ENCODE measurements around the gene MRTO4. TPM values are rescaled to one million over a fixed set of nuclear protein-coding genes. Genes with fewer than 3 reads are reported as not detected.

The MRTO4 gene
- total and polyA plus RNA-seq, 9 of the 15 experiments (the other 6 are each of a cell fraction or from before 2014, with no cell fraction given) = 62.0 to 173 (median 146) TPM

DNA sequence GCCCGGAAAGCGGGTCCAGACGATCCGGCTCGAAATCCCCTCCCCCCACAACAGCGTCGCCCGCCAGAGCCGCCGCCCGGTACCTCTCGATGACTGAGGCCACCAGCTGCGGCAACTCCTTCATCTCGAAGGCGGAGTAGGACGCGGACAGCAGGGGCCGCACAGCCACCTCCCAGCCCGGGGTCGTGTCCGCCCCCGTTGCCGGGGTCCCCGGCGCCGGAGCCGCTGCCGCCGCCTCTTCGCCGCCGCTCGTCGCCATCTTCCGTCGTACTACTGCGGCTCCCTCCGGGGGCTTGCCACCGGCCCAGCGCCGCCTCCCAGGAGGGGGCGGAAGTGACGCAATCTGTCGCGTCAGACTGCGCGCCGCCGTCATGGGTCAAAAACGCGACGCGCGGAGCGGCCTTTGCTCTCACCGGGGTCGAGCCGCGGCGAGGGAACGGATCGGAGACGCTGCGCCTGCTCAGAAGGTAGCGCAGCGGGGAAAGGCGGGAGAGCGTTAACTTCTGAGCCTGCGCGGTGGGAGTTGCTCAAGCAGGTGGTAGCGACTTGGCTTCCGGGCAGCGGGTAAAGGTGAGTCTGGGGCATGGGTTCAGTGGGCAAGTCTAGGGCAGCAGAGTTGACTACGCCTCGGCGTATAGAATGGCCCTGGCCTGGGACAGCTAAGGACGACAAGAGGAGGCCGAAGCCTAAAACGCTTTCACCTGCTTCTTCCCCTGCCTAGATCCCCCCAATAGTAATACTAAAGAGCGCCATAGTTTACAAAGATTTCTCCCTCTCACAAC lies 41.4 kb upstream of the MRTO4 start, which contains the start of gene UBR4 (continued):
- TF ChIP-seq ZNF146 (CRISPR knock-in tag; IDR thresholded peaks at IDR 0.05; ENCODE audit: unreplicated experiment) (peak; percentile 9), SRSF1 (IDR thresholded peaks at IDR 0.05; ENCODE audit: low read depth, low read length) (0 out of 2 replicates have a peak, but pooled peaks have one; percentile 66), ZNF316 (IDR thresholded peaks at IDR 0.05) (no peak), ZNF224 (CRISPR knock-in tag; IDR thresholded peaks at IDR 0.05) (no peak; the same call in 1 of the 2 replicates), PRMT5 (CRISPR knock-in tag; IDR thresholded peaks at IDR 0.05) (no peak), ESRRA (IDR thresholded peaks at IDR 0.05; ENCODE audit: borderline replicate concordance, low read depth) (peak; percentile 99), RFX7 (CRISPR knock-in tag; IDR thresholded peaks at IDR 0.05) (no peak), JUND (IDR thresholded peaks at IDR 0.05; ENCODE audit: borderline replicate concordance, low read depth, low read length) (peak; percentile 96), JUND (tag; IDR thresholded peaks at IDR 0.05; ENCODE audit: borderline replicate concordance, low read depth, low read length) (peak; percentile 91; the same call in 2 of the 3 replicates), ARID2 (IDR thresholded peaks at IDR 0.05) (no peak; the same call in 1 of the 2 replicates), DDX20 (tag; IDR thresholded peaks at IDR 0.05; ENCODE audit: low read depth) (no peak), IFI16 (CRISPR knock-in tag; IDR thresholded peaks at IDR 0.05) (no peak)
- TF ChIP-seq, protein P1, sequence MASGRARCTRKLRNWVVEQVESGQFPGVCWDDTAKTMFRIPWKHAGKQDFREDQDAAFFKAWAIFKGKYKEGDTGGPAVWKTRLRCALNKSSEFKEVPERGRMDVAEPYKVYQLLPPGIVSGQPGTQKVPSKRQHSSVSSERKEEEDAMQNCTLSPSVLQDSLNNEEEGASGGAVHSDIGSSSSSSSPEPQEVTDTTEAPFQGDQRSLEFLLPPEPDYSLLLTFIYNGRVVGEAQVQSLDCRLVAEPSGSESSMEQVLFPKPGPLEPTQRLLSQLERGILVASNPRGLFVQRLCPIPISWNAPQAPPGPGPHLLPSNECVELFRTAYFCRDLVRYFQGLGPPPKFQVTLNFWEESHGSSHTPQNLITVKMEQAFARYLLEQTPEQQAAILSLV (tag; IDR thresholded peaks at IDR 0.05) = peak; percentile 91
- TF ChIP-seq, protein P2, sequence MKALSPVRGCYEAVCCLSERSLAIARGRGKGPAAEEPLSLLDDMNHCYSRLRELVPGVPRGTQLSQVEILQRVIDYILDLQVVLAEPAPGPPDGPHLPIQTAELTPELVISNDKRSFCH (CRISPR knock-in tag; IDR thresholded peaks at IDR 0.05) = no peak
- TF ChIP-seq, protein P2 (tag; IDR thresholded peaks at IDR 0.05) = peak; percentile 64
- TF ChIP-seq, protein P3, sequence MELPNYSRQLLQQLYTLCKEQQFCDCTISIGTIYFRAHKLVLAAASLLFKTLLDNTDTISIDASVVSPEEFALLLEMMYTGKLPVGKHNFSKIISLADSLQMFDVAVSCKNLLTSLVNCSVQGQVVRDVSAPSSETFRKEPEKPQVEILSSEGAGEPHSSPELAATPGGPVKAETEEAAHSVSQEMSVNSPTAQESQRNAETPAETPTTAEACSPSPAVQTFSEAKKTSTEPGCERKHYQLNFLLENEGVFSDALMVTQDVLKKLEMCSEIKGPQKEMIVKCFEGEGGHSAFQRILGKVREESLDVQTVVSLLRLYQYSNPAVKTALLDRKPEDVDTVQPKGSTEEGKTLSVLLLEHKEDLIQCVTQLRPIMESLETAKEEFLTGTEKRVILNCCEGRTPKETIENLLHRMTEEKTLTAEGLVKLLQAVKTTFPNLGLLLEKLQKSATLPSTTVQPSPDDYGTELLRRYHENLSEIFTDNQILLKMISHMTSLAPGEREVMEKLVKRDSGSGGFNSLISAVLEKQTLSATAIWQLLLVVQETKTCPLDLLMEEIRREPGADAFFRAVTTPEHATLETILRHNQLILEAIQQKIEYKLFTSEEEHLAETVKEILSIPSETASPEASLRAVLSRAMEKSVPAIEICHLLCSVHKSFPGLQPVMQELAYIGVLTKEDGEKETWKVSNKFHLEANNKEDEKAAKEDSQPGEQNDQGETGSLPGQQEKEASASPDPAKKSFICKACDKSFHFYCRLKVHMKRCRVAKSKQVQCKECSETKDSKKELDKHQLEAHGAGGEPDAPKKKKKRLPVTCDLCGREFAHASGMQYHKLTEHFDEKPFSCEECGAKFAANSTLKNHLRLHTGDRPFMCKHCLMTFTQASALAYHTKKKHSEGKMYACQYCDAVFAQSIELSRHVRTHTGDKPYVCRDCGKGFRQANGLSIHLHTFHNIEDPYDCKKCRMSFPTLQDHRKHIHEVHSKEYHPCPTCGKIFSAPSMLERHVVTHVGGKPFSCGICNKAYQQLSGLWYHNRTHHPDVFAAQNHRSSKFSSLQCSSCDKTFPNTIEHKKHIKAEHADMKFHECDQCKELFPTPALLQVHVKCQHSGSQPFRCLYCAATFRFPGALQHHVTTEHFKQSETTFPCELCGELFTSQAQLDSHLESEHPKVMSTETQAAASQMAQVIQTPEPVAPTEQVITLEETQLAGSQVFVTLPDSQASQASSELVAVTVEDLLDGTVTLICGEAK (IDR thresholded peaks at IDR 0.05) = peak; percentile 94
- TF ChIP-seq, protein P3 (CRISPR knock-in tag; IDR thresholded peaks at IDR 0.05) = 0 out of 2 replicates have a peak, but pooled peaks have one; percentile 34

All from K562 (cell line).